Liver (tissue), 9 donors: ENCODE measurements around the gene NDRG2. TPM values are rescaled to one million over a fixed set of nuclear protein-coding genes. Genes with fewer than 3 reads are reported as not detected.

Experiments
- DNase-seq: peaks from one replicate; pipeline ENCODE4 v3.0.0-alpha.2; 2017; ENCODE audit warnings: low spot score
- H3K27ac ChIP-seq, 2 donors: one replicate each; pipeline ENCODE4 v1.7.0; 2013; ENCODE audit warnings: inconsistent platforms in 2 of 2, low read length in 2 of 2, control low read depth in 1 of 2, low read depth in 1 of 2, mild to moderate bottlenecking in 1 of 2
- H3K27me3 ChIP-seq, 4 donors: one replicate each; pipeline versions ENCODE4 v1.6.1 to v1.7.0; 2013; ENCODE audit warnings: low read length in 3 of 4, inconsistent platforms in 1 of 4, mild to moderate bottlenecking in 1 of 4, moderate library complexity in 1 of 4; ENCODE audit not compliant: control insufficient read depth in 4 of 4, insufficient read depth in 4 of 4
- H3K36me3 ChIP-seq, 4 donors: one replicate each; pipeline versions ENCODE4 v1.6.1 to v1.7.0; 2013; ENCODE audit warnings: low read length in 3 of 4, mild to moderate bottlenecking in 3 of 4, low read depth in 1 of 4, moderate library complexity in 1 of 4; ENCODE audit not compliant: control insufficient read depth in 4 of 4, insufficient read depth in 3 of 4
- H3K4me1 ChIP-seq, 4 donors: one replicate each; pipeline versions ENCODE4 v1.6.1 to v1.7.0; 2013; ENCODE audit warnings: low read length in 3 of 4, mild to moderate bottlenecking in 3 of 4, moderate library complexity in 1 of 4; ENCODE audit not compliant: control insufficient read depth in 4 of 4, insufficient read depth in 4 of 4
- H3K4me3 ChIP-seq, 3 donors: one replicate each; pipeline versions ENCODE4 v1.6.1 to v1.7.0; 2013; ENCODE audit warnings: low read length in 3 of 3, control low read depth in 1 of 3, low read depth in 1 of 3, mild to moderate bottlenecking in 1 of 3
- H3K9ac ChIP-seq, 2 donors: one replicate each; pipeline ENCODE4 v1.7.0; 2013; ENCODE audit warnings: low read length in 2 of 2, mild to moderate bottlenecking in 2 of 2, moderate library complexity in 2 of 2, control low read depth in 1 of 2, low read depth in 1 of 2
- H3K9me3 ChIP-seq, 4 donors: one replicate each; pipeline versions ENCODE4 v1.6.1 to v1.7.0; 2013; ENCODE audit warnings: low read length in 3 of 4; ENCODE audit not compliant: control insufficient read depth in 4 of 4
- CTCF ChIP-seq: fragments of 150-350 bp; IDR thresholded peaks from 2 replicates; pipeline ENCODE4 v1.5.1; 2017; ENCODE audit warnings: improper control_type of control experiment, low read depth, low read length; ENCODE audit not compliant: missing input control
- EGR1 ChIP-seq, 2 donors: IDR thresholded peaks; 2 replicates each; pipeline ENCODE4 v1.6.1; 2016 to 2018; ENCODE audit warnings: antibody characterized with exemption in 2 of 2, low read depth in 2 of 2
- FOXA1 ChIP-seq: IDR thresholded peaks from 2 replicates; pipeline ENCODE4 v1.6.1; 2016; ENCODE audit warnings: antibody characterized with exemption
- GABPA ChIP-seq, 2 donors: IDR thresholded peaks in 1 of 2; conservative IDR thresholded peaks in 1 of 2; 2 replicates each; pipeline ENCODE4 v1.6.1; 2016; ENCODE audit warnings: antibody characterized with exemption in 2 of 2, mild to moderate bottlenecking in 1 of 2, moderate library complexity in 1 of 2
- HNF4A ChIP-seq, 2 donors: conservative IDR thresholded peaks; 2 replicates each; pipeline ENCODE4 v1.6.1; 2016; ENCODE audit warnings: antibody characterized with exemption in 2 of 2, mild to moderate bottlenecking in 2 of 2
- HNF4G ChIP-seq: IDR thresholded peaks from 2 replicates; pipeline ENCODE4 v1.6.1; 2016; ENCODE audit warnings: antibody characterized with exemption
- JUND ChIP-seq, 2 donors: IDR thresholded peaks; 2 replicates each; pipeline ENCODE4 v1.6.1; 2016; ENCODE audit warnings: antibody characterized with exemption in 2 of 2
- MAX ChIP-seq: IDR thresholded peaks from 2 replicates; pipeline ENCODE4 v1.6.1; 2016; ENCODE audit warnings: antibody characterized with exemption
- NR2F2 ChIP-seq: IDR thresholded peaks from 2 replicates; pipeline ENCODE4 v1.6.1; 2016; ENCODE audit warnings: antibody characterized with exemption
- REST ChIP-seq: IDR thresholded peaks from 2 replicates; pipeline ENCODE4 v1.6.1; 2016; ENCODE audit warnings: antibody characterized with exemption, mild to moderate bottlenecking
- RXRA ChIP-seq, 2 donors: IDR thresholded peaks; 2 replicates each; pipeline ENCODE4 v1.6.1; 2017 to 2018; ENCODE audit warnings: antibody characterized with exemption in 2 of 2, mild to moderate bottlenecking in 1 of 2
- TAF1 ChIP-seq: conservative IDR thresholded peaks from 2 replicates; pipeline ENCODE4 v1.6.1; 2016; ENCODE audit warnings: antibody characterized with exemption, mild to moderate bottlenecking
- YY1 ChIP-seq: IDR thresholded peaks from 2 replicates; pipeline ENCODE4 v1.6.1; 2016; ENCODE audit warnings: antibody characterized with exemption, mild to moderate bottlenecking
- WGBS: extraction: QIAGEN DNeasy Blood & Tissue Kit; methylation state at CpG from one replicate; pipeline ENCODE4 v1.1.7; 2013; 5-methylcytosine and 5-hydroxymethylcytosine counted together
- polyA plus RNA-seq, 2 donors: library from polyadenylated mRNA; stranded (reverse) in 1 of 2; unstranded in 1 of 2; fragments of 200-250 nt in 1 of 2; fragments of >200 nt in 1 of 2; fragmentation: Nextera tagmentation in 1 of 2; extraction: Ambion mirVana in 1 of 2; gene quantifications; one replicate each; pipeline versions ENCODE4 v1.2.1 to v1.2.3, GENCODE V29; 2013 to 2015
- total RNA-seq, 2 donors: library from RNA; depleted of rRNA; stranded (reverse); fragments of >200 nt; gene quantifications; one replicate each; pipeline ENCODE4 v1.2.3, GENCODE V29; 2014
- TF ChIP-seq, protein P1 (sequence below): IDR thresholded peaks from 2 replicates; pipeline ENCODE4 v1.6.1; 2016; ENCODE audit warnings: antibody characterized with exemption
- TF ChIP-seq, protein P2 (sequence below): IDR thresholded peaks from 2 replicates; pipeline ENCODE4 v1.6.1; 2016; ENCODE audit warnings: antibody characterized with exemption
- donor health status: healthy.
- donor health status: healthy.
- donor health status: healthy.
- donor health status: healthy.
- donor health status: healthy.

The NDRG2 gene
- total and polyA plus RNA-seq, 4 donors: 72.9 to 191 (median 132) TPM

DNA sequence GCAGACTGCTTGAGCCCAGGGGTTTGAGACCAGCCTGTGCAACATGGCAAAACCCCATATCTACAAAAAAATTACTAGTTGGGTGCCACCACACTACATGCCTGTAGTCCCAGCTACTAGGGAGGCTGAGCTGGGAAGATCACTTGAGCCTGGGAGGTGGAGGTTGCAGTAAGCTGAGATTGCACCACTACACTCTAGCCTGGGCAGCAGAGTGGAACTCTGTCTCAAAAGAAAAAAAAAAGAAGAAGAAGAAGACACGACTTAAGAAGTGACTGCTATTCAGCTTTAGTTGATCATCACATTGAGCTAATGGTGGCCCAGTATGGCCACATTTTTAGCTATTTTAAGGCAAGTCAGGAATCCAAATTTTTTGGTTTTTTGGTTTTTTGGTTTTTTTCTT is 44.0 kb downstream of the NDRG2 start:
- TF ChIP-seq YY1: no peak
- TF ChIP-seq HNF4A (conservative IDR thresholded peaks at IDR 0.05): no peak
- TF ChIP-seq GABPA (IDR thresholded peaks at IDR 0.05 in 1 of 2, conservative IDR thresholded peaks at IDR 0.05 in 1 of 2): no peak
- no peak for TF ChIP-seq CTCF
- TF ChIP-seq REST: no peak
- no peak for TF ChIP-seq JUND (IDR thresholded peaks at IDR 0.05)
- no peak for TF ChIP-seq FOXA1
- TF ChIP-seq, protein P1, sequence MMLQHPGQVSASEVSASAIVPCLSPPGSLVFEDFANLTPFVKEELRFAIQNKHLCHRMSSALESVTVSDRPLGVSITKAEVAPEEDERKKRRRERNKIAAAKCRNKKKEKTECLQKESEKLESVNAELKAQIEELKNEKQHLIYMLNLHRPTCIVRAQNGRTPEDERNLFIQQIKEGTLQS: no peak
- TF ChIP-seq TAF1: no peak
- TF ChIP-seq, protein P2, sequence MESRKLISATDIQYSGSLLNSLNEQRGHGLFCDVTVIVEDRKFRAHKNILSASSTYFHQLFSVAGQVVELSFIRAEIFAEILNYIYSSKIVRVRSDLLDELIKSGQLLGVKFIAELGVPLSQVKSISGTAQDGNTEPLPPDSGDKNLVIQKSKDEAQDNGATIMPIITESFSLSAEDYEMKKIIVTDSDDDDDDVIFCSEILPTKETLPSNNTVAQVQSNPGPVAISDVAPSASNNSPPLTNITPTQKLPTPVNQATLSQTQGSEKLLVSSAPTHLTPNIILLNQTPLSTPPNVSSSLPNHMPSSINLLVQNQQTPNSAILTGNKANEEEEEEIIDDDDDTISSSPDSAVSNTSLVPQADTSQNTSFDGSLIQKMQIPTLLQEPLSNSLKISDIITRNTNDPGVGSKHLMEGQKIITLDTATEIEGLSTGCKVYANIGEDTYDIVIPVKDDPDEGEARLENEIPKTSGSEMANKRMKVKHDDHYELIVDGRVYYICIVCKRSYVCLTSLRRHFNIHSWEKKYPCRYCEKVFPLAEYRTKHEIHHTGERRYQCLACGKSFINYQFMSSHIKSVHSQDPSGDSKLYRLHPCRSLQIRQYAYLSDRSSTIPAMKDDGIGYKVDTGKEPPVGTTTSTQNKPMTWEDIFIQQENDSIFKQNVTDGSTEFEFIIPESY: no peak
- H3K4me3 ChIP-seq: no peak overlapping the region
- 77% methylated on average over 1 of the region's 1 CpG for WGBS

DNA sequence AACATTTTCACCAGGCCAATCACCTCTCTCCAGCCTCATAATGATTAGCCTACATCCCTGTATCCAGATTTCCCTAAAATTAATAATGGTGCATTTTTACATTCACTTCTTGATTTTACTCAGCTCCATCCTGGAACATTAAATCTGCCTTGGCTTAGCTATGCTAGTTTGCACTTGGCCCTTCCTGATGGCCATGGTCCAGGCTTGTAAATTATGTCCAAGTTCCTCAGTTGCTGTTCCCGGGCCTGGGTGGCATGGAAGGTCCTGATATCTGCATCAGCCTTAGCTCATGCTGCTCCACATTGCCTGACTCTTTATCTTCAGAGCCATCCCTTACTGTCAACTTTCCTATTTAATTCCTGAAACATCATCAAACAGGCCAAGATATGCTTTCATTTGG is 46.2 kb downstream of the NDRG2 start:
- TF ChIP-seq JUND (IDR thresholded peaks at IDR 0.05) (no peak), RXRA (IDR thresholded peaks at IDR 0.05) (no peak), EGR1 (IDR thresholded peaks at IDR 0.05; ENCODE audit: low read depth in 2 of 2) (no peak), HNF4G (no peak), YY1 (no peak), NR2F2 (no peak), MAX (no peak)
- WGBS: 70% methylated on average over 1 of the region's 1 CpG

More for the DNA sequence above, 44.0 kb downstream of the NDRG2 start:
- Histone ChIP-seq H3K27me3 (peaks cover 0 to 3% (median 0%) of the 10 kb centered on the region in 4 donors), H3K9ac (no peak overlapping the region), H3K27ac (no peak overlapping the region), H3K4me1 (no peaks in the 10 kb centered on the region), H3K9me3 (no peaks in the 10 kb centered on the region), H3K36me3 (no peaks in the 10 kb centered on the region)
- DNase-seq: no peak

More for the DNA sequence above, 46.2 kb downstream of the NDRG2 start:
- Histone ChIP-seq H3K27ac (no peak overlapping the region), H3K4me3 (no peak overlapping the region), H3K4me1 (no peaks in the 10 kb centered on the region), H3K36me3 (no peaks in the 10 kb centered on the region), H3K9me3 (no peaks in the 10 kb centered on the region), H3K9ac (no peak overlapping the region), H3K27me3 (peaks cover 0 to under 1% (median 0%) of the 10 kb centered on the region in 4 donors)
- DNase-seq: no peak
